ENCODE data around the gene PTEN.
"Not testable (repeated sequence)": the region's sequence is repeated elsewhere in the genome, so short reads cannot be mapped to it uniquely, and the experiment has no call there.

The PTEN gene

GRCh38 chr10:87844837-87845623 lies 18.4 kb upstream of the PTEN start:
- in situ Hi-C loops (cut with HindIII; ENCODE audit: low sequenced_read_pairs): no loop called here

GRCh38 chr10:87845624-87845998 lies 17.8 kb upstream of the PTEN start:
- in situ Hi-C loops (cut with HindIII; ENCODE audit: low sequenced_read_pairs): no loop called here

GRCh38 chr10:87846023-87846422 lies 17.4 kb upstream of the PTEN start:
- in situ Hi-C loops (cut with HindIII; ENCODE audit: low sequenced_read_pairs): no loop called here

GRCh38 chr10:87846711-87847110 lies 16.7 kb upstream of the PTEN start:
- in situ Hi-C loops (cut with HindIII; ENCODE audit: low sequenced_read_pairs): not testable (repeated sequence)

GRCh38 chr10:87847550-87847949 lies 15.9 kb upstream of the PTEN start:
- in situ Hi-C loops (cut with HindIII; ENCODE audit: low sequenced_read_pairs): no loop called here

- in situ Hi-C loops (cut with HindIII; ENCODE audit: low sequenced_read_pairs): no loop called here
Measured at GRCh38 chr10:87849001-87849400, 14.4 kb upstream of the PTEN start.

- in situ Hi-C loops (cut with HindIII; ENCODE audit: low sequenced_read_pairs): loop anchor here (10.0 kb wide), 1 partner anchor 654 kb away; no protein-coding TSS in a partner anchor
Measured at GRCh38 chr10:87850742-87851205, 12.7 kb upstream of the PTEN start.

- in situ Hi-C loops (cut with HindIII; ENCODE audit: low sequenced_read_pairs): loop anchor here (10.0 kb wide), 1 partner anchor 653 kb away; no protein-coding TSS in a partner anchor
Measured at GRCh38 chr10:87852089-87852488, 11.3 kb upstream of the PTEN start.

- in situ Hi-C loops (cut with HindIII; ENCODE audit: low sequenced_read_pairs): loop anchor here (10.0 kb wide), 1 partner anchor 650 kb away; no protein-coding TSS in a partner anchor
Measured at GRCh38 chr10:87855247-87855646, 8.2 kb upstream of the PTEN start.

- in situ Hi-C loops (cut with HindIII; ENCODE audit: low sequenced_read_pairs): loop anchor here (10.0 kb wide), 1 partner anchor 649 kb away; no protein-coding TSS in a partner anchor
Measured at GRCh38 chr10:87855665-87856064, 7.8 kb upstream of the PTEN start.

- in situ Hi-C loops (cut with HindIII; ENCODE audit: low sequenced_read_pairs): no loop called here
Measured at GRCh38 chr10:87860156-87860795, 3.1 kb upstream of the PTEN start.

- in situ Hi-C loops (cut with HindIII; ENCODE audit: low sequenced_read_pairs): no loop called here
Measured at GRCh38 chr10:87860816-87861403, 2.5 kb upstream of the PTEN start.

- in situ Hi-C loops (cut with HindIII; ENCODE audit: low sequenced_read_pairs): no loop called here
Measured at GRCh38 chr10:87861566-87861952, 1.9 kb upstream of the PTEN start.

- in situ Hi-C loops (cut with HindIII; ENCODE audit: low sequenced_read_pairs): no loop called here
Measured at GRCh38 chr10:87861953-87862678, 1.3 kb upstream of the PTEN start.

GRCh38 chr10:87862679-87863052 lies 759 bp upstream of the PTEN start:
- in situ Hi-C loops (cut with HindIII; ENCODE audit: low sequenced_read_pairs): no loop called here

- in situ Hi-C loops (cut with HindIII; ENCODE audit: low sequenced_read_pairs): not testable (repeated sequence)
Measured at GRCh38 chr10:87863951-87864495, 598 bp downstream of the PTEN start.

GRCh38 chr10:87864496-87865059 lies 1.2 kb downstream of the PTEN start:
- in situ Hi-C loops (cut with HindIII; ENCODE audit: low sequenced_read_pairs): no loop called here

- in situ Hi-C loops (cut with HindIII; ENCODE audit: low sequenced_read_pairs): no loop called here
Measured at GRCh38 chr10:87865241-87865881, 1.9 kb downstream of the PTEN start.

GRCh38 chr10:87866412-87866974 lies 3.1 kb downstream of the PTEN start:
- in situ Hi-C loops (cut with HindIII; ENCODE audit: low sequenced_read_pairs): no loop called here

GRCh38 chr10:87867453-87867852 lies 4.0 kb downstream of the PTEN start:
- in situ Hi-C loops (cut with HindIII; ENCODE audit: low sequenced_read_pairs): no loop called here

Data from endothelial cell of hepatic sinusoid (primary cell).